Measurements from ENCODE around the gene LRP2. TPM values are rescaled to one million over a fixed set of nuclear protein-coding genes. Genes with fewer than 3 reads are reported as not detected.

Gene LRP2
- polyA plus RNA-seq, 3 donors = not detected

GRCh38 chr2:169237939-169238338 lies 124.4 kb downstream of the LRP2 start:
- Histone ChIP-seq H3K79me2 (ENCODE audit: insufficient read depth, low read length) (no peaks in the 10 kb centered on the region), H4K20me1 (ENCODE audit: insufficient read depth, low read length) (no peaks in the 10 kb centered on the region), H3K9me3 (replicated peaks in 1 of 2; ENCODE audit: control insufficient read depth in 1 of 2, insufficient read depth in 1 of 2, low read length in 2 of 2) (no peaks in the 10 kb centered on the region), H3K4me1 (ENCODE audit: control insufficient read depth in 1 of 2, insufficient read depth in 2 of 2, low read length in 2 of 2) (no peaks in the 10 kb centered on the region), H3K4me2 (replicated peaks; ENCODE audit: extremely low read depth, low read length, poor library complexity, severe bottlenecking) (no peak overlapping the region), H2AFZ (ENCODE audit: insufficient read depth, low read depth, low read length, poor library complexity, severe bottlenecking) (no peak overlapping the region), H3K27me3 (ENCODE audit: control insufficient read depth in 2 of 2, insufficient read depth in 2 of 2, low read length in 2 of 2) (no peaks in the 10 kb centered on the region), H3K4me3 (replicated peaks in 1 of 3; ENCODE audit: low read depth in 2 of 3, low read length in 3 of 3) (no peak overlapping the region), H3K36me3 (replicated peaks in 1 of 2; ENCODE audit: control insufficient read depth in 1 of 2, insufficient read depth in 2 of 2, low read length in 2 of 2) (no peaks in the 10 kb centered on the region), H3K27ac (ENCODE audit: low read depth in 1 of 2, low read length in 2 of 2) (no peak overlapping the region), H3K9ac (ENCODE audit: insufficient read depth, low read length, poor library complexity, severe bottlenecking) (no peak overlapping the region)
- Mint-ChIP-seq H3K9me3 (peaks cover 0 to 2% (median 0%) of the 10 kb centered on the region in 7 donors), H3K27ac (no peak overlapping the region), H3K27me3 (ENCODE audit: low read depth in 3 of 3) (no peaks in the 10 kb centered on the region), H3K4me3 (no peak overlapping the region), H3K4me1 (peaks cover 3% of the 10 kb centered on the region), H3K36me3 (no peaks in the 10 kb centered on the region)
- TF ChIP-seq, protein P1, sequence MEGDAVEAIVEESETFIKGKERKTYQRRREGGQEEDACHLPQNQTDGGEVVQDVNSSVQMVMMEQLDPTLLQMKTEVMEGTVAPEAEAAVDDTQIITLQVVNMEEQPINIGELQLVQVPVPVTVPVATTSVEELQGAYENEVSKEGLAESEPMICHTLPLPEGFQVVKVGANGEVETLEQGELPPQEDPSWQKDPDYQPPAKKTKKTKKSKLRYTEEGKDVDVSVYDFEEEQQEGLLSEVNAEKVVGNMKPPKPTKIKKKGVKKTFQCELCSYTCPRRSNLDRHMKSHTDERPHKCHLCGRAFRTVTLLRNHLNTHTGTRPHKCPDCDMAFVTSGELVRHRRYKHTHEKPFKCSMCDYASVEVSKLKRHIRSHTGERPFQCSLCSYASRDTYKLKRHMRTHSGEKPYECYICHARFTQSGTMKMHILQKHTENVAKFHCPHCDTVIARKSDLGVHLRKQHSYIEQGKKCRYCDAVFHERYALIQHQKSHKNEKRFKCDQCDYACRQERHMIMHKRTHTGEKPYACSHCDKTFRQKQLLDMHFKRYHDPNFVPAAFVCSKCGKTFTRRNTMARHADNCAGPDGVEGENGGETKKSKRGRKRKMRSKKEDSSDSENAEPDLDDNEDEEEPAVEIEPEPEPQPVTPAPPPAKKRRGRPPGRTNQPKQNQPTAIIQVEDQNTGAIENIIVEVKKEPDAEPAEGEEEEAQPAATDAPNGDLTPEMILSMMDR (IDR thresholded peaks at IDR 0.05) = no peak
- intact Hi-C loops (cut with micrococcal nuclease) = no loop called here
- 100% methylated on average over 4 of the region's 6 CpGs for WGBS (ENCODE audit: insufficient coverage)
- DNase-seq = no peak

GRCh38 chr2:169237286-169237685 lies 125.0 kb downstream of the LRP2 start:
- H3K27me3 ChIP-seq (ENCODE audit: control insufficient read depth in 2 of 2, insufficient read depth in 2 of 2, low read length in 2 of 2) = no peaks in the 10 kb centered on the region
- peaks cover 0 to 2% (median 0%) of the 10 kb centered on the region in 7 donors for H3K9me3 Mint-ChIP-seq
- H3K9ac ChIP-seq (ENCODE audit: insufficient read depth, low read length, poor library complexity, severe bottlenecking) = no peak overlapping the region
- TF ChIP-seq, protein P1 (IDR thresholded peaks at IDR 0.05) = no peak
- no peak overlapping the region for H2AFZ ChIP-seq (ENCODE audit: insufficient read depth, low read depth, low read length, poor library complexity, severe bottlenecking)
- no peaks in the 10 kb centered on the region for H3K79me2 ChIP-seq (ENCODE audit: insufficient read depth, low read length)
- no peak for DNase-seq
- intact Hi-C loops (cut with micrococcal nuclease) = no loop called here
- H3K4me1 ChIP-seq (ENCODE audit: control insufficient read depth in 1 of 2, insufficient read depth in 2 of 2, low read length in 2 of 2) = no peaks in the 10 kb centered on the region
- H3K4me2 ChIP-seq (replicated peaks; ENCODE audit: extremely low read depth, low read length, poor library complexity, severe bottlenecking) = no peak overlapping the region
- no peaks in the 10 kb centered on the region for H3K36me3 ChIP-seq (replicated peaks in 1 of 2; ENCODE audit: control insufficient read depth in 1 of 2, insufficient read depth in 2 of 2, low read length in 2 of 2)
- H4K20me1 ChIP-seq (ENCODE audit: insufficient read depth, low read length) = no peaks in the 10 kb centered on the region
- H3K36me3 Mint-ChIP-seq = no peaks in the 10 kb centered on the region
- H3K4me1 Mint-ChIP-seq = peaks cover 3% of the 10 kb centered on the region
- no peak overlapping the region for H3K27ac ChIP-seq (ENCODE audit: low read depth in 1 of 2, low read length in 2 of 2)
- no peak overlapping the region for H3K4me3 Mint-ChIP-seq
- H3K27me3 Mint-ChIP-seq (ENCODE audit: low read depth in 3 of 3) = peaks cover 0 to 2% (median 0%) of the 10 kb centered on the region in 3 donors
- no CpG with 5 or more reads among the region's 2 CpGs for WGBS (ENCODE audit: insufficient coverage)
- H3K4me3 ChIP-seq (replicated peaks in 1 of 3; ENCODE audit: low read depth in 2 of 3, low read length in 3 of 3) = no peak overlapping the region
- H3K9me3 ChIP-seq (replicated peaks in 1 of 2; ENCODE audit: control insufficient read depth in 1 of 2, insufficient read depth in 1 of 2, low read length in 2 of 2) = no peaks in the 10 kb centered on the region
- no peak overlapping the region for H3K27ac Mint-ChIP-seq
